ENCODE results near the gene CNPY1. TPM values are rescaled to one million over a fixed set of nuclear protein-coding genes. Genes with fewer than 3 reads are reported as not detected.
A peak's percentile ranks its signal among the peaks of the same experiment; 100 is the strongest.

CNPY1 gene
- polyA plus RNA-seq, 1 of the 3 experiments (the other 2 are of a cell fraction) = not detected

GRCh38 chr7:155591055-155591775 lies 44.9 kb upstream of the CNPY1 start:
- no peaks in the 10 kb centered on the region for H4K20me1 ChIP-seq (ENCODE audit: insufficient read depth)
- H3K9ac ChIP-seq = no peak overlapping the region
- 69% methylated on average over 13 of the region's 14 CpGs for WGBS (ENCODE audit: low lambda C conversion rate)
- peaks cover 41% of the 10 kb centered on the region for H3K27me3 ChIP-seq (ENCODE audit: insufficient read depth)
- no peak overlapping the region for H3K27ac ChIP-seq (ENCODE audit: low read depth in 2 of 2, low read length in 1 of 2)
- no peaks in the 10 kb centered on the region for H3K36me3 ChIP-seq (replicated peaks in 1 of 2; ENCODE audit: control insufficient read depth in 1 of 2, insufficient read depth in 2 of 2, low read length in 1 of 2)
- no peak for DNase-seq
- no peaks in the 10 kb centered on the region for H3K79me2 ChIP-seq (ENCODE audit: insufficient read depth)
- no peaks in the 10 kb centered on the region for H3K9me3 ChIP-seq
- ChIA-PET POLR2A (no interaction called here), CTCF (interaction anchor here (0.5 to 8.2 kb wide), 8 partner anchors 7 to 211 kb away, joined by 3 to 117 read pairs (median 4); no protein-coding TSS in a partner anchor)
- no peak overlapping the region for H3K4me2 ChIP-seq
- no peaks in the 10 kb centered on the region for H3F3A ChIP-seq (replicated peaks; ENCODE audit: insufficient read depth)
- H2AFZ ChIP-seq (ENCODE audit: low read depth) = no peak overlapping the region
- H3K9me2 ChIP-seq = no peaks in the 10 kb centered on the region
- no peak for TF ChIP-seq SIN3A (IDR thresholded peaks at IDR 0.05; ENCODE audit: borderline replicate concordance, low read depth, low read length)
- no peak for TF ChIP-seq YY1 (IDR thresholded peaks at IDR 0.05; ENCODE audit: low read depth)
- no peak for TF ChIP-seq CHD2 (IDR thresholded peaks at IDR 0.05; ENCODE audit: low read length, partially characterized antibody)
- no peak for TF ChIP-seq GABPA (IDR thresholded peaks at IDR 0.05; ENCODE audit: low read depth)
- peaks cover 0 to 13% of the 10 kb centered on the region in 2 experiments; a peak in 1 of 4 replicates for H3K4me1 ChIP-seq (ENCODE audit: control insufficient read depth in 1 of 2, insufficient read depth in 2 of 2, low read depth in 1 of 2, low read length in 1 of 2)
- H3K4me3 ChIP-seq (ENCODE audit: low read depth in 2 of 2, low read length in 1 of 2) = no peak overlapping the region

- Histone ChIP-seq H3K27ac (ENCODE audit: low read depth in 2 of 2, low read length in 1 of 2) (no peak overlapping the region), H2AFZ (ENCODE audit: low read depth) (no peak overlapping the region), H3F3A (replicated peaks; ENCODE audit: insufficient read depth) (no peaks in the 10 kb centered on the region), H3K4me1 (ENCODE audit: control insufficient read depth in 1 of 2, insufficient read depth in 2 of 2, low read depth in 1 of 2, low read length in 1 of 2) (peaks cover 0 to 13% of the 10 kb centered on the region in 2 experiments; a peak in 1 of 4 replicates), H3K4me3 (ENCODE audit: low read depth in 2 of 2, low read length in 1 of 2) (no peak overlapping the region), H4K20me1 (ENCODE audit: insufficient read depth) (no peaks in the 10 kb centered on the region), H3K79me2 (ENCODE audit: insufficient read depth) (no peaks in the 10 kb centered on the region), H3K27me3 (ENCODE audit: insufficient read depth) (peaks cover 42% of the 10 kb centered on the region), H3K9ac (no peak overlapping the region), H3K36me3 (replicated peaks in 1 of 2; ENCODE audit: control insufficient read depth in 1 of 2, insufficient read depth in 2 of 2, low read length in 1 of 2) (no peaks in the 10 kb centered on the region), H3K9me3 (no peaks in the 10 kb centered on the region), H3K9me2 (no peaks in the 10 kb centered on the region), H3K4me2 (no peak overlapping the region)
- ChIA-PET POLR2A (no interaction called here), CTCF (interaction anchor here (0.5 to 8.2 kb wide), 7 partner anchors 8 to 210 kb away, joined by 3 to 117 read pairs (median 4); no protein-coding TSS in a partner anchor)
- TF ChIP-seq IRF3 (IDR thresholded peaks at IDR 0.05; ENCODE audit: low read depth, low read length) (no peak), POLR2AphosphoS5 (IDR thresholded peaks at IDR 0.05; ENCODE audit: low read depth, low read length) (no peak), FOXM1 (IDR thresholded peaks at IDR 0.05; ENCODE audit: low read depth) (no peak), EZH2phosphoT487 (IDR thresholded peaks at IDR 0.05; ENCODE audit: borderline replicate concordance, low read depth) (no peak), CTCF (IDR thresholded peaks at IDR 0.05) (no peak), GATA2 (CRISPR knock-in tag; IDR thresholded peaks at IDR 0.05) (no peak)
- WGBS (ENCODE audit: low lambda C conversion rate) = 76% methylated on average over 18 of the region's 20 CpGs
- DNase-seq = peak; percentile 72
Observed at GRCh38 chr7:155590215-155591018, 44.1 kb upstream of the CNPY1 start.

Measured in SK-N-SH (cell line).